Stomach smooth muscle (tissue), 2 donors: ENCODE results near the gene ZNF628.

Experiments used
- H3K27ac ChIP-seq: one replicate; pipeline ENCODE4 v1.7.0; 2013; ENCODE audit warnings: mild to moderate bottlenecking, low read length, inconsistent platforms
- H3K27me3 ChIP-seq, 2 donors: one replicate each; pipeline ENCODE4 v1.7.0; 2013; ENCODE audit warnings: low read length in 2 of 2; ENCODE audit not compliant: insufficient read depth in 2 of 2, control insufficient read depth in 1 of 2
- H3K36me3 ChIP-seq, 2 donors: one replicate each; pipeline ENCODE4 v1.7.0; 2013; ENCODE audit warnings: low read length in 2 of 2; ENCODE audit not compliant: control insufficient read depth in 2 of 2, insufficient read depth in 2 of 2
- H3K4me1 ChIP-seq: one replicate; pipeline ENCODE4 v1.7.0; 2013; ENCODE audit warnings: low read length; ENCODE audit not compliant: control insufficient read depth, insufficient read depth
- H3K4me3 ChIP-seq, 2 donors: one replicate each; pipeline ENCODE4 v1.7.0; 2013; ENCODE audit warnings: low read length in 2 of 2
- H3K9ac ChIP-seq, 2 donors: one replicate each; pipeline ENCODE4 v1.7.0; 2013; ENCODE audit warnings: low read length in 2 of 2, mild to moderate bottlenecking in 1 of 2
- H3K9me3 ChIP-seq, 2 donors: one replicate each; pipeline ENCODE4 v1.7.0; 2013; ENCODE audit warnings: low read length in 2 of 2; ENCODE audit not compliant: control insufficient read depth in 2 of 2
- donor health status: healthy.
- donor health status: Pancreatic carcinoma.

ZNF628 gene

DNA sequence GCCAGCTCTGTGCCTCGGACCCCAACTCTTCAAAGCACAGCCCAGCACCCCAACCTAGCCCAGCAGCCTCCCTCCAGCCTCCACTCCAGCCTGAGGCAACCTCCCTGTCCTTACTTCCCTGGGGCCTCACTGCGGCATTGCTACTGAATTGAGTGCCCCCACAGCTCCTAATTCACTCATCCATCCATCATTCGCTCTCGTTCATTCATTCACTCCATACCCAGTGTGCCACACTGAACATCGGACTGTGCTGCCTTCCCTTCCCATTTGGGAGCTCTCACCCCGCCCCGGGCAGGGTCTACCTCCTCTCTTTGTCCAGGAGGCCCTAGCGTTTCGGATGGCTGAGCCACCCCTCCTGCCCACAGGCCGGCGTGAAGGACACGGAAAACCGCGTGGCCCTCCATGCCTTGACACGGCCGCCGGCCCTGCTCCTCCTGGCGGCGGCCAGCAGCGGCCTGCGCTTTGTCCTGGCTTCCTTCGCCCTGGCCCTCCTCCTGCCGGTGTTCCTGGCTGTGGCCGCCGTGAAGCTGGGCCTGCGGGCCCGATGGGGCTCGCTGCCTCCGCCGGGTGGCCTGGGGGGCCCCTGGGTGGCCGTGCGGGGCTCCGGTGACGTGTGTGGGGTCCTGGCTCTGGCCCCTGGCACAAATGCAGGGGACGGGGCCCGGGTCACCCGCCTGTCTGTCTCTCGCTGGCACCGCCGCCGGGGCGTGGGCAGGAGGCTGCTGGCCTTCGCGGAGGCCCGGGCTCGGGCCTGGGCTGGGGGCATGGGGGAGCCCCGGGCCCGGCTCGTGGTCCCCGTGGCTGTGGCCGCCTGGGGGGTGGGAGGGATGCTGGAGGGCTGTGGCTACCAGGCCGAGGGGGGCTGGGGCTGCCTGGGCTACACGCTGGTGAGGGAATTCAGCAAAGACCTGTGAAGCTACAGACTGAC, 9.9 kb downstream of the ZNF628 start:
- Histone ChIP-seq H3K9me3 (no peaks in the 10 kb centered on the region), H3K4me3 (peak overlapping the region; percentile 54 to 78), H3K27ac (peak overlapping the region; percentile 96), H3K27me3 (no peaks in the 10 kb centered on the region), H3K36me3 (peaks cover 0 to 2% of the 10 kb centered on the region in 2 donors), H3K4me1 (peaks cover 69% of the 10 kb centered on the region), H3K9ac (peak overlapping the region; percentile 68 to 70)

DNA sequence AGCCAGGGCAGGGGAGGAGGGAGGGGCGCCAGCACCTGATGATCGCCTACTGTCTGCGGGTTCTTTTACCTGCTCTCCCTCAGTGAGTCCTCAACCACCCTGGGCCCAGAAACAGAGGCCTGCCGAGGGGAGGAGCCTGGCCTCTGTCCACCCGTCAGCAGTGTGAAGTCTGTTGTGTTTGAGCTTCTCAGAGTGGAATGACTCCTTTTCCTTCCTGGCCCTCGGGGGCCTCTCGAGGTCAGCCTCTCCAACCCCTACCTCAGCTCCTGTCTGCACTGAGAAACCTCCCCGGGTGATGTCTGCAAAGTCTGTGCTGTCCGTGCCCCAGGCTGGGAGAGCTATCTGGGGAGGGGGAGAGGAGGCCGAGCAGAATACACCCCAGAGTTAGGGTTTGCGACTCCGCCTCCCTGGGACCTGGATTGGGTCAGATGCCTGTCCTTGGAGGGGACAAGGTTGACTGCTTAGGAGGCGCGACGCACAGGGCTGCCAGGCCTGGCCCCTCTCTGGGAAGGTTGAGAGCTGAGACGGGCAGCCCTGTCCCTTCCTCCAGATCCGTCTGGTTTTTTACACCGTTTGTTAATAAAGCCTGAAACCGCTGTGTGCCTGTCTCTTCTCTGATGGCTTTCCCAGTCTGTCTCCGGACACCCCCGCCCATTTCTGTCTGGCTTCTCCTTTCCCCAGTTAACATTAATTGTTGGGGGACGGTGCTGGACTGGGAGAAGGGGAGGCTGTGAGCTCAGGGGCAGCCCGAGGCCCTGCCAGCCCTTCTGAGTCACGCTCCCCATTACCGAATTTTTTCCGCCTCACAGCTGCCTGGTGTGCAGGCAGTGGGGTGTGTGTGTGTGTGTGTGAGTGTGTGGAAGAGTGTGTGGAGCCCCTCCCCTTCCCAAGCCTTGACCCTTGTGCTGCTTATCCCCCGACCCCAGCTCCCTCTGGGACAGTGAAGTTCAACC, 10.8 kb downstream of the ZNF628 start:
- Histone ChIP-seq H3K27me3 (no peaks in the 10 kb centered on the region), H3K36me3 (peaks cover 0 to 2% of the 10 kb centered on the region in 2 donors), H3K9ac (peak overlapping the region; percentile 68 to 70), H3K27ac (peak overlapping the region; percentile 96), H3K9me3 (no peaks in the 10 kb centered on the region), H3K4me1 (peaks cover 78% of the 10 kb centered on the region), H3K4me3 (peak overlapping the region; percentile 54 to 78)

DNA sequence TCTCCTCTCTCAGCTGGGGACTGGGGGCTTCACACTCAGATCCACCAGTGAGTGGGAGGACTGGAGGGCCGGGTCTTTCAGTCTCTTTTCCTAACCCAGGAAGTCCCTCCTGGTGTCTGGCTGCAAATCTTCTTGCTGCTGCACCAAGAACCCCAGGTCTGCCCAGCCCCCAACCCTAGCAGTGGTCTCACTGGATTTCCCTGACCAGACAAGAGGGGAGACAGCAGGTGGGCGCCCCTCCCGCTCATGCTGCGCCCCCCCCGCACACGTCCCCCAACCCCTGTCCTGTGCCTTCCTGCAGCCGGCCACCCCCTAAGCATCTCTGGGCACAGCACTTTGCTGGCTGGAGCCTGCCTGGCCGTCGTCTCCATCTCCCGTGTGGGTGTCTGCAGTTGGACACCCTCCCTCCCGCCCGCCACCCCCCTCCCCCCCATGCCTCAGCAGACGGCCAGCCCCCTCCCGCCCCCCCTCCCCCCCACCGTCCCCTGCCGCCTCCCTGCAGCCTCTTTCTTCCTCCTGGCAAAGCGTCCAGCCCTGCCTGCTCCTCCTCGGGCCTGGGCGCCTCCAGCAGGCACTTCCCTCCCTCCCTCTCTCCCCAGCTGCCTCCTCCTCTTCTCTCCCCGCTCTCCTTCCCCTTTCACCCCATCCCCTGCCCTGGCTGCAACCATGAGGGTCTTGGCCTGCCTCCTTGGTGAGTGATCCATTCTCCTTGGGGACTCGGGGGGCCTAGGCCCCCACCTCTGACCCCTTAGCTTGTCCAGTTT, 11.7 kb downstream of the ZNF628 start, which contains the start of gene SSC5D:
Gene SSC5D (plus strand): TSS at position 513 of the 764 bp plus-strand sequence. CDS start 154 bp downstream, at position 667.
- H3K9ac ChIP-seq, result peak within 1 kb of the TSS; percentile 69 to 70
- peak within 1 kb of the TSS; percentile 63 to 78 for H3K4me3 ChIP-seq

DNA sequence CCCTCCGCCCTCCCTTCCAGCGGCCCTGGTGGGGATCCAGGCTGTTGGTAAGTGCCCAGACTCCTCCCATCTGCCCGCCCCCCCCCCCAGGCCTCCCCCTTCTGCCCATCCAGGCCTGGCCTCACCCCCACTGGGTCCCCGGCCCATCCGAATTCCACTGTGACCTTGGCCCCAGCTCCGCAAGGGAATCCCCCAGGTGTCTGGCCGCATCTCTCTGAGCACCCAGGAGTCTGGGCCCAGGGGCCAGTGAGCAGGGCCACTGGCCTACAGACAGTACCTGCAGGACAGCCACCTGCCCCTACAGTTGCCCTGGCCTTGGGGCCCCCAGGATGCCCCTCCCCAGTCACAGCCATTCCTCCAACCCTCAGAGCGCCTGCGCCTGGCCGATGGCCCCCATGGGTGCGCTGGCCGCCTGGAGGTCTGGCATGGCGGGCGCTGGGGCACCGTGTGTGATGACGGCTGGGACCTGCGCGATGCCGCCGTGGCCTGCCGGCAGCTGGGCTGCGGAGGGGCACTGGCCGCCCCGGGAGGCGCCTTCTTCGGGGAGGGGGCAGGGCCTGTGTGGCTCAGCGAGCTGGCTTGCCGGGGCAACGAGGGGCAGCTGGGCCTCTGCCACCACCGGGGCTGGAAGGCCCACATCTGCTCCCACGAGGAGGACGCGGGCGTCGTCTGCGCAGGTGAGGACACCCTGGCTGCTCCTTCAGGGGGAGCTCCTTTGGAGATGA, 12.7 kb downstream of the ZNF628 start:
- no peaks in the 10 kb centered on the region for H3K9me3 ChIP-seq
- peaks cover 88% of the 10 kb centered on the region for H3K4me1 ChIP-seq
- H3K27me3 ChIP-seq, result no peaks in the 10 kb centered on the region
- H3K27ac ChIP-seq, result peak overlapping the region; percentile 93
- peak overlapping the region in 1 of 2 donors; percentile 64 for H3K4me3 ChIP-seq
- peak overlapping the region; percentile 26 to 47 for H3K9ac ChIP-seq
- H3K36me3 ChIP-seq, result no peaks in the 10 kb centered on the region

More for the DNA sequence above, 11.7 kb downstream of the ZNF628 start, which contains the start of gene SSC5D:
- H3K27ac ChIP-seq, result peak within 1 kb of the TSS; percentile 96
- no peaks in the 10 kb centered on the region for H3K9me3 ChIP-seq
- H3K4me1 ChIP-seq, result peaks cover 86% of the 10 kb centered on the region
- no peaks in the 10 kb centered on the region for H3K36me3 ChIP-seq
- H3K27me3 ChIP-seq, result no peaks in the 10 kb centered on the region

DNA sequence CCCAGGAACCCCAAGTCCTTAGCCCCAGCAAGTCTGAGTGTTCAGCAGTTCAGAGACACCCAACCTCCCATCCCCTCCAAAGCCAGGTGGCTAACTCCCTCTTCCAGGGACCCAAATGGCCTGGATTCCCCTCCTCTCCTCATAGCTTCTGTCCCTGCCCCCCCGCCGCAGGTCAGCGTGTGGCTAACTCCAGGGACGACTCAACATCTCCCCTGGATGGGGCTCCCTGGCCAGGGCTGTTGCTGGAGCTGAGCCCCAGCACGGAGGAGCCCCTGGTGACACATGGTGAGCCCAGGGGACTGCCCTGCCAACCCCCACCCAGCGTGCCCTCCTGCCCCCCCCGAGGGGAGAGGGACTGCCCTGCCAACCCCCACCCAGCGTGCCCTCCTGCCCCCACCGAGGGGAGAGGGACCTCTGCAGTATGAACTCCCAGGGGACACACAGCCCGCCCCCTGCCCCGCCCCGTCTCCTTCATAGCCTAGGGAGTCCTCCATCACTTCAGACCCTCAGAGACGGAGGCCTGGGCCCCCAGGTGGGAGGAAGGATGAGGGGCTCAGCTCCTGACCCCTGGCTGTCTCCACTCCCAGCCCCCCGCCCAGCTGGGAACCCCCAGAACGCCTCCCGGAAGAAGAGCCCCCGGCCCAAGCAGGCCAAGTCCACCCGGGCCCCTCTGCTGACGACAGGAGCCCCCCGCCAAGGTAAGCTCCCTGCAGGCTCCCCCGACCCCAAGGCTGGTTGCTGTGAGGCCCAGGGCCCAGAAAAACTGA, 13.5 kb downstream of the ZNF628 start:
- Histone ChIP-seq H3K36me3 (peaks cover 0 to 3% of the 10 kb centered on the region in 2 donors), H3K4me1 (peaks cover 81% of the 10 kb centered on the region), H3K27me3 (no peaks in the 10 kb centered on the region), H3K4me3 (peak overlapping the region in 1 of 2 donors; percentile 64), H3K9me3 (no peaks in the 10 kb centered on the region), H3K27ac (peak overlapping the region; percentile 93), H3K9ac (peak overlapping the region; percentile 26 to 42)

DNA sequence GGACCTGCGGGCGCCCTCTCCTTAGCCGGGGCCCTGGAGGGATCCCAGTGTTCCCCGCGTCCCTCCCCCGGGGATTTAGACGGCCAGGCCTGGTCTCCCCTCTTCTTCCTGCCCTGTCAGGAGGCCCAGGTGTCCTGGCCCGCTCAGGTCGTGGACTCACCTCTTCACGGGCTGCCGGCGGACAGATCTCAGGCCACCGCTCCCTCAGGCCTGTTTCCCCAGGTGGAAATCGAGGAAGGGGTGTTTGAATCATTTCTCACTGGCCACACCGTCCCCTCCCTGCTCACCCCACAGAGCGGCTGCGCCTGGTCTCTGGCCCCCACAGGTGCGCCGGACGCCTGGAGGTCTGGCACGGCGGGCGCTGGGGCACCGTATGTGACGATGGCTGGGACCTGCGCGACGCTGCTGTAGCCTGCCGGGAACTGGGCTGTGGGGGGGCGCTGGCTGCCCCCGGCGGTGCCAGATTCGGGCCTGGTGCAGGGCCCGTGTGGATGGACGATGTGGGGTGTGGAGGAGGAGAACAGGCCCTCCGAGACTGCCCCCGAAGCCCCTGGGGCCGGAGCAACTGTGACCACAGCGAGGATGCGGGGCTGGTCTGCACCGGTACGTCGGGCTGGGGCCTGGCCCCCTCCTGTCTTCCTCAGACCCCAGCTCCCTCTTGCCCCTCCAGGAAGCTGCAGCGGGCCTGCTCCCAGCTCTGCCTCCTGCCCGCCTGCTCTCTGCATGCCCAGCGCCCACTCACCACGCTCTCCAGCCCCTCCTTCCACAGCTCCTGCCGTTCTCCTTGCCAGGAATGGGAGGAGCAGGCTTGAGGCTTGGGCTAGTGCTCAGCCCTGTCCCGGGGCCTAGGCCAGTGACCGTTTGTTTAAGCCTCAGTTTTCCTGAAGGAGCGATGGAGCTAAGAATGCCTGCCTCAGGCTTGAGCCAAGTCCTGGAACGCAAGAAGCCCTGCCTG, 14.3 kb downstream of the ZNF628 start:
- Histone ChIP-seq H3K9me3 (no peaks in the 10 kb centered on the region), H3K27me3 (no peaks in the 10 kb centered on the region), H3K4me3 (peak overlapping the region in 1 of 2 donors; percentile 8), H3K27ac (peak overlapping the region; percentile 93), H3K9ac (peak overlapping the region; percentile 32 to 62), H3K36me3 (peaks cover 0 to 3% of the 10 kb centered on the region in 2 donors), H3K4me1 (peaks cover 77% of the 10 kb centered on the region)

DNA sequence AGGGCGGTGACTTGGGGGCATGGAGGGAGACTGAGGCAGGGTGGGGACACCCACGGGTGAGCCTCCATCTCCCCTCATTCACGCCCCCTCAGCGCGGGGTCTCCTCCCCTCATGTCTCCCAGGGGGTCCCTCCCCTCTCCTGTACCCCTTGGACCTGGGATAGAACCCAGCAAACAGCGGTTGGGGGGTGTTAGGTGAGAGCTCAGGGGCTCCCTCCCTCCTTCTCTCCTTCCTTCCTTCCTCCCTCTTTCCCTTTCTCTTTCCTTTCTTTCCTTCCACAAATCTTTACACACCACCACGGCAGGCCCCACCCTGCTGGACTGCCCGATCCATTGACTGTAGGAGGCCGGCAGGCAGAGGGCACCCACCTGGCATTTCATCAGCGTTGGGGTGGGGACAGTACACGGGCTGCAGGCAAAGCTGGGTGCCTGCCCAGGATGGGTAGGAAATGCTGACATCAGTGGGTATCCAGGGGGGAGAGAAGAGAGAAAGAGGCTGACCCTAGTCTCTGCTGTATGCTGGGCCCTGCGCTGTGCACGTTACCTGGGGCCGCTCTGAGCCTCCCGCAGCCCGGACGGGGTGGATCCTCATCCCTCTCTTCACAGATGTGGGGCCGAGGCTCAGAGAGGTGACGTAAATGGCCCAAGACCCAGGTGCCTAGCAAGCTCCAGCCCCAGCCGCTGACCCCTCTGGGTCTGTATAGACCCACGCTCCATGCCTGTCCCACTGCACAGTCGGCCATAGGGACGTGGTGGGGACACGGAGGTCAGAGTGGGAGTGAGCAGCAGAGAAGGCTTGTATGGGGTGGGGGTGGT, 15.3 kb downstream of the ZNF628 start:
- Histone ChIP-seq H3K36me3 (peaks cover 2 to 7% of the 10 kb centered on the region in 2 donors), H3K9ac (peak overlapping the region in 1 of 2 donors; percentile 39), H3K27ac (peak overlapping the region; percentile 93), H3K4me3 (peak overlapping the region in 1 of 2 donors; percentile 8), H3K27me3 (no peaks in the 10 kb centered on the region), H3K4me1 (peaks cover 67% of the 10 kb centered on the region), H3K9me3 (no peaks in the 10 kb centered on the region)

DNA sequence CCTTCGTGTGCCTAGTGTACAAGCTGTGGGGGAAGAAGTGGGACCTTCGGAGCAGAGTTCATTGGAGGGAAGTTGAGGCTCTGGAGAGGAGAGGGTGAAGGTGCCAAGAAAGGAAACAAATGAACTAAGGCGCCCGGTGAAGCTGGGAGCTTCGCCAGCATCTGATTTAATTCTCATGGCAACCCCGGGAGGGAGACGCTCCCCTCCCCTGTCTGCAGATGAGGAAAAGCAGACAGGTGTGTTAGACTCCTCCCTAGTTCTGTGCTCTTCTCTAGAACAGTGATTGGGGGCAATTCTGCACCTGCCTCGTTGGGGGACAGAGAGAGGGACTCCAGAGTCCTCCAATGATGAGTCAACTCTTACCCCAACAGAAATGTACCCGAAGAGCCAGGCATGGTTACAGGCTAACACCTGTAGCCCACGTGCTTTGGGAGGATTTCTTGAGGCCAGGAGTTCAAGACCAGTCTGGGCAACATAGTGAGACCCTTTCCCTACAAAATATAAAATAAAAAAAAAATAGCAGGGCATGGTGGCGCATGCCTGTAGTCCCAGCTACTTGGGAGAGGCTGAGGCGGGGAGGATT, 16.0 kb downstream of the ZNF628 start:
- H3K9ac ChIP-seq, result peak overlapping the region in 1 of 2 donors; percentile 39
- no peaks in the 10 kb centered on the region for H3K9me3 ChIP-seq
- H3K27ac ChIP-seq, result peak overlapping the region; percentile 93
- H3K4me1 ChIP-seq, result peaks cover 60% of the 10 kb centered on the region
- peak overlapping the region in 1 of 2 donors; percentile 15 for H3K4me3 ChIP-seq
- H3K36me3 ChIP-seq, result peaks cover 2 to 9% of the 10 kb centered on the region in 2 donors
- H3K27me3 ChIP-seq, result no peaks in the 10 kb centered on the region
